GM19035 (cell line): ENCODE data around the gene ENTPD1.
"Not testable (repeated sequence)": the region's sequence is repeated elsewhere in the genome, so short reads cannot be mapped to it uniquely, and the experiment has no call there.

Experiments used
- ATAC-seq: cut with Tn5 transposase; IDR thresholded peaks from one replicate; pipeline ENCODE4 v1.9.1; 2021; ENCODE audit not compliant: unreplicated experiment

ENTPD1 gene

DNA sequence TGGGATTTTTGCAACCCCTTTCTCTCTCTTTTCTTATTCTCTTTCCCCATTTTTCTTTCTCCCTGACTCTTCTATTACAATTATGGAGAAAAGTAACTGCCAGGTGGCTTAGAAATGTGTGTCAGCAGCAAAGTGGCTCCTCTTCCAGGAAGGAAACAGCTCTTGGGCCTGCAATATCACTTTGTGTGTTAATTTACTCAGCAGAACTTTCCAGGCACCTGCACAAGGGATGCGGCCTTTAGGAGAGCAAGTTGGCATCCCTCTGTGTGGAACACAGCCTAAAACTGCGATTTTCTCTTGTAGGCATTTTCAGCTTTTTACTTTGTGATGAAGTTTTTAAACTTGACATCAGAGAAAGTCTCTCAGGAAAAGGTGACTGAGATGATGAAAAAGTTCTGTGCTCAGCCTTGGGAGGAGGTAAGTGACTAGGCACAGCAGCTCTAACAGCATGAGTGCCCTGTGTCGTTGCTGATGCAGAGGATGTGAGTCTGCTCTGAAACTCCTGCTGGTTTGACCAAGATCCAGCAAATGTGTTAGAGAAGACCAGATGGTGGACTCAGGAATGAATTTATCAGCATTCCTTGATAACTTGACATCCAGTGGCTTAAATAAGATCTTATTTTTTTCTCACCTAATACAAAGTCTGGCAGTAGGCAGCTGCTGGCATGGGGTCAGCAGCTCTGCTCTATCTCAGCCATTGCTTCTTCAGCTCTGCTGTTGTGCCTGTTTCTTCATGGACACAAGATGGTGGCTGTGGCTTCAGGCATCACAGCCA, 104.4 kb downstream of the ENTPD1 start:
- no peak for ATAC-seq

DNA sequence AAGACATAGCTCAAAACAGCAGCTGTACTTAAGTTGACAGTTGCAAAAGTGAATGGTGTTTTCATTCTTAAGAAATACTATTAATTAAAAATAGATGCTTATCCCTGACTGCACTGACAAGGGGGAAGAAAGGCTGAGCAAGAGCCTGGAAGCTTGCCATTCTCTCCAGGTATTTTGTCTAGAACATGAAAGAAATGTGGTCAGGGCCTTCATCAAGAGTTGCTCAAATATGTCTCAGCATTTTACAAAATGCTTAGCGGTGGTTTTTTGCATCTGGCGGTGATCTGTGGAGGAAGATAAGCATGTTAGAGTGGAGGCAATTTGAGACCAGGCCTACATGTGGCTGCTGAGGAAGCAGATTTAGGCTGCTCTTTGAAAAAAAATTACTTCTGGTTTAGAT, 105.4 kb downstream of the ENTPD1 start:
- ATAC-seq: no peak

DNA sequence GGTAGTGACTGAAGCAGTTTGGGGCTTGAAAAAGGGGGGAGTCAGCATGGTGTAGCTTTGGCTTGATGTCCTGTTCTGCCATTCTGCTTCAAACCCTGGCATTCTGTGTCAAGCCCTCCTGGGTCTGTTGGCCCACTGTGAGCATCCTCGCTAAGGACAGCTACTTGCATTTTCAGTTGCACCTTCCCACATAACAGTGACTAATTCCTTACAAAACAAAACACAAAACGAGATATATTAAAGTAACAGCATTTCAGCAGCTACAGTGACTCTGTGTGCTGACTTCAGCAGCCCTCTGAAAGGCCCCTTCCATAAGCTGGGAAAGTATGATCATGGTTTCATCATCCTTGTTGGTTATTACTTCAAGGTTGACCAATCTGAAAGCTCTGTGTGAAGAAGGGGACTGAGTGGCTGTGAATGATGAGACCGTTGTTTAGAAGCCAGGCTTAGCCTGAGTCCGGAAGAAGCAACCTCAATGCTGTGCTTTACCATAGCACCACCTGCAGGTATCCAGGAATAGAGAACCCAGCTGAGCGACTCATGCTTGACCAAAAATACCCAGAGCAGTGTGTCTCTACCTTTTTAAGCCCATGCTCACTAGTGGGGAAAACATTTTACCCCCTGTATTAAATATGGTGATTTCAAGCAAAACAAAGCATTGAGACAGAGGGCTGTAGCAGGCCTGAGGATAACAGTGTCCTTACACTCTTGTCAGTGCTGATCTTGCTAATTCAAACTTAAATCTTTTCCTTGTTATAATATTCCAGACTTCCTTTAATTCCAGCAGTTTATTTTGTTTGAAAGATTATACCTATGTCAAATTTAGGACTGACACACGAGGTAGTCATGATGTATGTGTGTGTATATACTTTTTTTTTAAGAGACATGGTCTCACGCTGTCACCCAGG, 109.2 kb downstream of the ENTPD1 start:
- ATAC-seq: peak; percentile 92

DNA sequence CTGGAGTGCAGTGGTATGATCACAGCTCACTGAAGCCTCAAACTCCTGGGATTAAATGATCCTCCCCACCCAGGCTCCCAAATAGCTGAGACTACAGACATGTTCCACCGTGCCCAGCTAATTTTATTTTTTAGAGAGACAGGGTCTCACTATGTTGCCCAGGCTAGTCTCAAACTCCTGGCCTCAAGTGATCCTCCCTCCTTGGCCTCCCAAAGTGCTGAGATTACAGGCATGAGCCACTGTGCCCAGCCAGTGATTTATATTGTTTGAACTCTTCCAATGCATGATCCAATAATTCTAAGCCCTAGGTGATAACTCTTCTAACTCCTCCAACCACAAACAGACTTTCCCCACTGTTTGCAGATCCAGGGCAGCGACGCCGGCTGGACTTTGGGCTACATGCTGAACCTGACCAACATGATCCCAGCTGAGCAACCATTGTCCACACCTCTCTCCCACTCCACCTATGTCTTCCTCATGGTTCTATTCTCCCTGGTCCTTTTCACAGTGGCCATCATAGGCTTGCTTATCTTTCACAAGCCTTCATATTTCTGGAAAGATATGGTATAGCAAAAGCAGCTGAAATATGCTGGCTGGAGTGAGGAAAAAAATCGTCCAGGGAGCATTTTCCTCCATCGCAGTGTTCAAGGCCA, 110.0 kb downstream of the ENTPD1 start:
- ATAC-seq: no peak

DNA sequence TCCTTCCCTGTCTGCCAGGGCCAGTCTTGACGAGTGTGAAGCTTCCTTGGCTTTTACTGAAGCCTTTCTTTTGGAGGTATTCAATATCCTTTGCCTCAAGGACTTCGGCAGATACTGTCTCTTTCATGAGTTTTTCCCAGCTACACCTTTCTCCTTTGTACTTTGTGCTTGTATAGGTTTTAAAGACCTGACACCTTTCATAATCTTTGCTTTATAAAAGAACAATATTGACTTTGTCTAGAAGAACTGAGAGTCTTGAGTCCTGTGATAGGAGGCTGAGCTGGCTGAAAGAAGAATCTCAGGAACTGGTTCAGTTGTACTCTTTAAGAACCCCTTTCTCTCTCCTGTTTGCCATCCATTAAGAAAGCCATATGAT, 110.5 kb downstream of the ENTPD1 start:
- ATAC-seq: no peak

DNA sequence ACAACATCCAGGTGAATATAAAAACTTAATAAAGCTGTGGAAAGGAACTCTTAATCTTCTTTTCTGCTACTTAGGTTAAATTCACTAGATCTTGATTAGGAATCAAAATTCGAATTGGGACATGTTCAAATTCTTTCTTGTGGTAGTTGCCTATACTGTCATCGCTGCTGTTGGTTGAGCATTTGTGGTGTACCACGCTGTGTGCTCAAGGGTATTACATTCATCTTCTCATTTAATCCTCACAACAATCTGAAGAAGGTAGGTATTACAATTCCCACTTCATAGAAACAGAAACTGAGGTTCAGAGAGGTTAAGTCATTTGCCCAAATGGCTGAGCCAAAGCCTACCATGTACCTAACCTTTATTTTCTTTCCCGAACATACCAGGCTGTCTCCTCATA, 111.9 kb downstream of the ENTPD1 start:
- ATAC-seq: no peak

DNA sequence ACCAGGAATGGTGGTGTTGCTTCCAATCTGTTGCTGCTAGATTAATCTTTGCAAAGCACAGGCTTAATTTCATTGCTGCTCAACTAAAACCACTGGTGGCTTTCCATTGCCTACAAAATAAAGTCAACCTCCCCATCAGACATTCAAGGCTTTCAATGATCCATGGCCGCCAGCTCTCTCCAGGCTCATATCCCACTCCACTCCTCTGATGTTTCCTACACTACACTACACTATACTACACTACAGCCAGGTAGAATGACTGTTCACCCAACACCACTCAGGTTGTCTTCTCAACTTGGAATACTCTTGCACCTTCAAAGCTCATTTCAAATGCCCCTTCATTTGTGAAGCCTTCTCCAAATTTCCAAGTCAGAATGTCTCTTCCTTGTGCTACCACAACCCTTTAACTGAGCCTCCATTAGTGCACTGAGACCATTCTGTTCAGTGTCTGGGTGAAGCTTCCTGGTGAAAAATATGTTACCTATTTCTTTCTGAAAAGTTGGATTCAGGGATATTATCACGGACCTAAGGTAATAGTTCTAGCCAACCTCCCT, 116.3 kb downstream of the ENTPD1 start:
- ATAC-seq: no peak

DNA sequence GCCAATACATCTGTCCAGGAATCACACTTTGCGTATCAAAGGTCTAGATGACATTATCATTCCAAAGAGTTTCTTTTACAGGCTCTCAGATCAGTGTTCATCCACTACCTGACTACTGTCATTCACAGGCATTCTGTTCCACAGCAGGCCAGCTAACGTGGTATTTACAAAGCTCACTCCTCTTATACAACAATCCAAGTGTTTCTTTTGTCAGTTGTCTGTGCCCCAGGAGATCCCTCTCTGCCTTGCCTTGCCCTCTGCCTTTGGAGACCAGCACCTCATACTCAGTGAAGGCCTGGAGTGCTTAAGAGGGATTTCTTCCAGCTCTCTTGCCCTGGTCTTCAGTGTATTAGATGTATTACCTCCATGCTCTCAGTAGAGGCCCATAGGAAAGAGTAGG, 117.2 kb downstream of the ENTPD1 start:
- no peak for ATAC-seq

DNA sequence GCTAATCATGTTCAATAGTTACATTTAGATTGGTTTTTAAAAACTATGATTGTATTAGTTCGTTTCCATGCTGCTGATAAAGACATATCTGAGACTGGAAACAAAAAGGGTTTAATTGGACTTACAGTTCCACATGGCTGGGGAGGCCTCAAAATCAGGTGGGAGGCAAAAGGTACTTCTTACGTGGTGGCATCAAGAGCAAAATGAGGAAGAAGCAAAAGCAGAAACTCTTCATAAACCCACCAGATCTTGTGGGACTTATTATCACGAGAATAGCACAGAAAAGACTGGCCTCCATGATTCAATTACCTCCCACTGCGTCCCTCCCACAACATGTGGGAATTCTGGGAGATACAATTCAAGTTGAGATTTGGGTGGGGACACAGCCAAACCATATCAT, 117.7 kb downstream of the ENTPD1 start:
- no peak for ATAC-seq

DNA sequence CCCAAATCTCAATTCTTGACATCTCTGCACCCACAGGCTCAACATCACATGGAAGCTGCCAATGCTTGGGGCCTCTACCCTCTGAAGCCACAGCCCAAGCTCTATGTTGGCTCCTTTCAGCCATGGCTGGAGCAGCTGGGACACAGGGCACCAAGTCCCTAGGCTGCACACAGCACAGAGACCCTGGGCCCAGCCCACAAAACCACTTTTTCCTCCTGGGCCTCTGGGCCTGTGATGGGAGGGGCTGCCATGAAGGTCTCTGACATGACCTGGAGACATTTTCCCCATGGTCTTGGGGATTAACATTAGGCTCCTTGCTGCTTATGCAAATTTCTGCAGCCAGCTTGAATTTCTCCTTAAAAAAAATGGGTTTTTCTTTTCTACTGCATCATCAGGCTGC, 118.8 kb downstream of the ENTPD1 start:
- not testable (repeated sequence) for ATAC-seq

DNA sequence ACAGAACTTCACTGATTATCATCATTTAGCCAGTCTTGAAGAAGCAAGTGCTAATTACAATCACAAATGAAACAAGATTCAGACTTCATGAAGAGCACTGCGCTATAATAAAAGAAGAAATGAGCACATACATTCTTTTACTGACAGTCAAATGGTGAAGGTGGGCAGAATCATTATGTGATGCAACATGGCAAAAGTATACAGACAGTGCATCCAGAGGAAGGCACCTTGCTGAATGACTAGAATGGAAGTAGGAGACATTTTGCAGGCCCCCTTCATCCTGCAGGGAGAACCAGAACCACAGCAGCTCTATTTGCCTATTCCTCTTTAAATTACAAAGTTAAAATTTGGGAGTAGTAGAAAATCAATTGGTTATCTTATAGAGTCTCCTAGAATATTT, 120.8 kb downstream of the ENTPD1 start:
- no peak for ATAC-seq

DNA sequence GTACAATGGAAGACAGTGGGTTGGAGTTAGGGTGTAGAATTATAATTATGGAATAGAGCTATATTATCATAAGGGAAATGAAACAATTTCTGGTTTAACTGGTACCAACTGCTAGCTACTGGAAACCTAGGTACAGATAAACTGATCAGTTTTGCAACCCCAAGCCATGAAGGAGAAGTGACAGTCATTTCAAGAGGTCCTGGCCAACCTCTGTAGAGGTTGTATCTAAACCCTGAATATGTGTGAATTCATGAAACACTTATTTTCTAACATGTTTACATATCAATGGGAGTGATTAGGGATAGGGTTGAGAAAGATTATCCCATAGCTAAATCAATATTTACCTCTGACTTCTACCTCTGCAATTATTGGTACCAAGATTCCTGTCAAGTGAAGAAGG, 121.9 kb downstream of the ENTPD1 start:
- ATAC-seq: no peak

DNA sequence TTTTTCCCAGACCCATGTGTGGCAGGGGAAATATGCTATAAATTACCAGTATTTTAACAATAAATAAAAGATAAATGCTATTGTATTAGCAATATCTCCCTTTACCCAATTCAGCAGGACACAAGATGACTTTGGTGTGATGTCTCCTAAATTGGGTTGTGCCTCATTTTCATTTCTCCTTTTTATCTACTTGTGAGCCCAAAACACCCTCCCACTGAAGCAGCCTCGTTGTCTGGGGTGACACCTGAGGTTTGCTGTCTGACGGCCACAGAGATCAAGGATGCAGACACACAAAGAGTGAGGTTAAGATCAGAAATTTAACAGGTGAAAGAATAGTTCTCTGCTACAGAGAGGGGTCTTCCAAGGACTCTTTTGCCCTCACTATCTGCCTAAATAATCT, 124.7 kb downstream of the ENTPD1 start:
- no peak for ATAC-seq

DNA sequence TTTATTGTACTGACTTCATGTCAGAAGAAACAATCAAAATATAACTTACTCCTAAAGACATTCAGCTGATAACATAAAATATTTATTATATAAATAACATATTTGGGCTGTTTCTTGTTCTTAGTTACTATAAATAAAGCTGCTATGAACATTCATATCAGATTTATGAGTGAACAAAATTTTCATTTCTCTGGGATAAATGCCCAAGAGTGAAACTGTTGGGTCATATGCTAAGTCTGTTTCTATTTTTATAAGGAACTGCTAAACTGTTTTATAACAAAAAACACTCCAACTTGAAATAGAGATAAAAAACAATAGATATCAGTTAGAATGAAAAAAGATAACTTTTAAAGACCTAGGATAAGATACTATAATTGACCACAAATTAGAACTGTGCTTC, 125.4 kb downstream of the ENTPD1 start:
- ATAC-seq: no peak

DNA sequence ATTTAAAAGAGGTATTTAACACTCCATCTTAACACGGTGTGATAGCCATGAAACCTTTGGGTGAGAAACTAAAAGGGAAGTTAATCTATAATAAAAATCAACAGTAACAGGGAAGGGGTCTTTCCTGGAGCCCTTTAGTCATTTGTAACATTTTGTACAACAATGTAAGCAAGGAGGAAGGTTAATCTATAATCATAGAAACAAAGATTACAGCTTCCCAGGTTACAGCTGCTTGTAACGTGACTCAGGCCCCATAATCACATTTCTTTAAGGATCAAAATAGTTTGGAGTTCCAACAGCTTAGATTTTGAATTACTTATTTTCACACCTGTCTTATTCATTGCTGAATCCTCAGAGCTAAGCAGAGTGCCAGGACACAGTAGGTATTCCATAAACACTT, 133.9 kb downstream of the ENTPD1 start:
- no peak for ATAC-seq

DNA sequence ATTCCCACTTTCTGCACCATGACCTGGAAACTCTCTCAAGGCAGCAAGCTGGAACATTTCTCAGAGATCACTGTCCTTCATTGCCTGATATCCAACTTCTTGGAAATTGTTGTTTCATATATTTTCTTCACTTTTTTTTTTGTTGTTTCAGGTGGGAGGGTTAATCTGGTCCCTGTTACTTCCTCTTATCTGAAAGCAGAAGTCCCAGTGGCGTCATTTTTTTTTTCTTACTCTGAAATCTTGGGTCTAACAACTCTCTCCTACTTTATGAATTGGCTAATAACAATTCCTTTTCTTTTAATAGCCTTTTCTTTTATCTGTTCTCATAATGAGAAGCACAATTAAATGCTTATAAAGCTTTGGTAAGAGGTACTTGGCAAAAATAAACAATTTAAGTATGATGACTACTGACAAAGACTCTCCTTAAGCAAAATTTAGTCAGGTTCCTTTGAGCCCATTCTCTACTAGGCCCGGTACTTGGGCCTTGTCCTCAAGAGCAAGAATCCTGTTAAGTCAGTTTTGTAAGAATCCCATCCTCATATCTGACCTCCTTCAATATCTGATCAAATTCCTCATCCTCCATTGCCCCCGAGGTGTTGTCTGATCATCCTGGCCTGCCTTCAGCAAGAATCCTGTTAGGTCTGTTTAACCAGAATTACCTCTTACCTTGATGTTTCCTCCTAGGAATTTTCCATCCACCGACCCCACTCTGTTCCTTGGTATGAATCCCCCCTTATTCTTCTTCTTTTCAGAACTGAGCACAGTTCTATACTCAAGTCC, 140.3 kb downstream of the ENTPD1 start:
- no peak for ATAC-seq

DNA sequence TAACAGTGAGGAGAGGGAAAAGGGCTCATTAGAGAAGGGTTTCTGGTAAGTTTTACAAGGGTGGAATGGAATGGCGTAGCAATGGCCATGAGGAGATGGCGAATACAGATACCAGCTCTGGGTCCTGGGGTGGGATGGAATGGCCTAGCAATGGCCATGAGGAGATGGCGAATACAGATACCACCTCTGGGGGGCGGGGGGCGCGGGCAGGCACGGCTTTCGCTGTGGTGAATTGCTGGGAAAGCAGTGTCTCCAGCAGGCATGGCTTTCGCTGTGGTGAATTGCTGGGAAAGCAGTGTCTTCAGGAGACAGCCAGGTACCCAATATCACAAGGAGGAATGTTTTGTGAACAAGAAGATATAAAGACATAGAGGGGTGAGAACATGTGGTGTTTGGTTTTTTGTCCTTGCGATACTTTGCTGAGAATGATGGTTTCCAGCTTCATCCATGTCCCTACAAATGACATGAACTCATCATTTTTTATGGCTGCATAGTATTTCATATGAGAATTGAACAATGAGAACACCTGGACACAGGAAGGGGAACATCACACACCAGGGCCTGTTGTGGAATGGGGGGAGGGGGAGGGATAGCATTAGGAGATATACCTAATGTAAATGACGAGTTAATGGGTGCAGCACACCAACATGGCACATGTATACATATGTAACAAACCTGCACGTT, 150.1 kb downstream of the ENTPD1 start:
- not testable (repeated sequence) for ATAC-seq

DNA sequence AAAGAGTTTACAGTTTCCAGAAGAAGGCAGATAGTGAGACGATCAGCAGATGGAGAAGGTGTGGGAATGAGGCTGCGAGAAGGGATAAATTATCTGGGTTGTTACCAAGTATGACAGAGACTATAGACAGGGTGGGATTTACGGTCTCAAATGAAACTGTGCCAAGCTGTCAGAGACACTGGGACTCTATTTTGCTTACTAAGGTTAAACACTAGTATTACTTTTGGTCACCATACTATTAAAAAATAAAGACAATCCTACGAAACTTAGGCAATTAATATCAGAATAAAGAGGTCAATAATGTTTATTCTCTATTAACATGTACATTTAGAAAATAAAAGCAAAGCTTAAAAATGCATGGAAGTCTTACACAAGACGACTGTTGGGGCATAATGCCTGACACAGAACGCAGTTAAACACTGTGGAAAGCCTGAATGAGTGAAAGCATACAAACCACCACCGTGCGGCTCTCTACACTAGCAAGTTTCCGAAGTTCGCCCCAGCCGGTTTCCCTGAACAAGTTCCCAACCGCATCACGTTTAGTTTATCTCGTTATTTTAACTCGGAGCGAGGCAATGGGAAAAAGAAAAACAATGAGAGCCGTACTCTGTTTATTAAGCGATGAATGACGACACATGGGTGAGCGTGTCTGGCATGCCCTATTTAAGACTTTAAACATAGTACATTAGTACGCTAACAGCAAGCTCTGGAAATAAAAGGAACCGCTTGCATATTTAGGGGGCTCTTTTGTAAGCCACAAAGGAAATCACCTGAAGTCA, 150.9 kb downstream of the ENTPD1 start:
- ATAC-seq: peak; percentile 33
